Spinal cord (tissue), 10 donors: Measurements from ENCODE around the gene SLC10A3. TPM values are rescaled to one million over a fixed set of nuclear protein-coding genes. Genes with fewer than 3 reads are reported as not detected.

Source experiments
- DNase-seq, 6 donors: peaks; one replicate each; pipeline versions ENCODE4 v3.0.0 to v3.0.0-alpha.2; 2013 to 2015; ENCODE audit warnings: low spot score in 6 of 6, low read depth in 4 of 6
- H3K27ac ChIP-seq: one replicate; pipeline ENCODE4 v1.5.1; 2013; ENCODE audit warnings: low read depth, low read length, control low read depth
- H3K27me3 ChIP-seq: one replicate; pipeline ENCODE4 v1.6.1; 2013; ENCODE audit warnings: low read length; ENCODE audit not compliant: control insufficient read depth, insufficient read depth
- H3K36me3 ChIP-seq: one replicate; pipeline ENCODE4 v1.6.1; 2013; ENCODE audit warnings: low read length; ENCODE audit not compliant: control insufficient read depth, insufficient read depth
- H3K4me1 ChIP-seq: one replicate; pipeline ENCODE4 v1.6.1; 2013; ENCODE audit warnings: low read length; ENCODE audit not compliant: control insufficient read depth, insufficient read depth
- H3K4me3 ChIP-seq: one replicate; pipeline ENCODE4 v1.5.1; 2013; ENCODE audit warnings: low read depth, low read length, control low read depth
- H3K9me3 ChIP-seq: one replicate; pipeline ENCODE4 v1.6.1; 2013; ENCODE audit warnings: low read length; ENCODE audit not compliant: control insufficient read depth, insufficient read depth
- WGBS: methylation state at CpG from one replicate; pipeline ENCODE4 v1.1.5; 2013; ENCODE audit warnings: missing lambda C conversion rate; ENCODE audit not compliant: insufficient coverage; 5-methylcytosine and 5-hydroxymethylcytosine counted together
- long read RNA-seq, 4 donors: transcript quantifications; one replicate each; lab custom pipeline, GENCODE V29; 2026
- polyA plus RNA-seq, 2 donors: library from polyadenylated mRNA; unstranded; fragments of 120-200 nt; gene quantifications; one replicate each; pipeline ENCODE4 v1.2.1, GENCODE V29; 2013; ENCODE audit not compliant: insufficient read length in 2 of 2
- total RNA-seq, 2 donors: library from RNA; depleted of rRNA in 1 of 2; stranded (reverse); fragments of 120-200 nt in 1 of 2; fragments of >200 nt in 1 of 2; gene quantifications; one replicate each; pipeline versions ENCODE4 v1.2.3 to v1.2.4, GENCODE V29; 2013 to 2014
- donor health status: healthy.

SLC10A3 gene, protein sequence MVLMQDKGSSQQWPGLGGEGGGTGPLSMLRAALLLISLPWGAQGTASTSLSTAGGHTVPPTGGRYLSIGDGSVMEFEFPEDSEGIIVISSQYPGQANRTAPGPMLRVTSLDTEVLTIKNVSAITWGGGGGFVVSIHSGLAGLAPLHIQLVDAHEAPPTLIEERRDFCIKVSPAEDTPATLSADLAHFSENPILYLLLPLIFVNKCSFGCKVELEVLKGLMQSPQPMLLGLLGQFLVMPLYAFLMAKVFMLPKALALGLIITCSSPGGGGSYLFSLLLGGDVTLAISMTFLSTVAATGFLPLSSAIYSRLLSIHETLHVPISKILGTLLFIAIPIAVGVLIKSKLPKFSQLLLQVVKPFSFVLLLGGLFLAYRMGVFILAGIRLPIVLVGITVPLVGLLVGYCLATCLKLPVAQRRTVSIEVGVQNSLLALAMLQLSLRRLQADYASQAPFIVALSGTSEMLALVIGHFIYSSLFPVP
- total RNA-seq (10 to 100 TPM in 1 of 2 donors, 1 to 10 TPM in 1; 4.9 to 13.9 TPM), polyA plus RNA-seq (10 to 100 TPM in 1 of 2 donors, 1 to 10 TPM in 1; 7.9 to 10.7 TPM)
- long read RNA-seq, donor 1, partial matches to known transcripts: 0 of 4 reads
- long read RNA-seq, donor 1, other reads (novel, unspliced or antisense): 0 of 4 reads
- long read RNA-seq, donor 2, partial matches to known transcripts: 0 of 1 reads
- long read RNA-seq, donor 2, other reads (novel, unspliced or antisense): 0 of 1 reads
- long read RNA-seq, donor 3: 0 reads
- long read RNA-seq, donor 4, partial matches to known transcripts: 0 of 4 reads
- long read RNA-seq, donor 4, other reads (novel, unspliced or antisense): 0 of 4 reads

DNA sequence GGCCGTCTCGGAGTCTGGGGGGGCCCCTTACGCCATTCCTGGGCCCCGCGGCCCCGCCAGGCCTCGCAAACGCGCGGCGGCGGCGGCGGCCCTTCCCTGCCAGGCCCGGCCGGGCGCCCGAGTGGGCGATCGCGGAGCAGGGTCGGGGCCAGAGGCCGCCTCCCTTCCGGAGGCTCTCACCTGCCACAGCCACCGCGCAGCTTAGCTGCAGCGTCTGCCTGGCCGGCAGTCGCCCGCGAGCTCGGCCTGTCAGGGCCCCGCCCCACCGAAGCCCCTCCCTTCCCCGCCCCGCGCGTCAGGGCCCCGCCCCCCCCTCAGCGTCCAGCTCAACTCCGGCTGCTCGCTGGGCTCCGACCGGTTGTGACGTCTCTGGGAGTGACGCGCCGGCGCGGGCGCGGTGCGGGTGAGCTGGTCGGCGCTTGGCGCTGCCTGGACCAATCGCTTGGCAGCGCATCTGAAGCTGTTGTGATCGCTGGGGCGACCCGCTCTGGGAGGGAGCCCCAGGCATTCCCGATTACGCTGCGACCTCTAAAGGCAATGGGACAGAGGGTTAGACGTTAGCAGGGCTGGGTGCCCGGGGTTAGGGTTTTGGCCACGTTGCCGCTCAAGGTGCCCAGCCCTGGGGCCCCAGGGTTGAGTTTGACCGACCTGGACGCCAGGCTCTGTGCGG lies at the start of gene SLC10A3:
Gene SLC10A3, minus strand, starts transcription at position 216 of the 670 bp plus-strand sequence. CDS start 1,689 bp downstream, outside the sequence.
- Histone ChIP-seq H3K4me3 (peak within 1 kb of the TSS; percentile 77), H3K27ac (peak within 1 kb of the TSS; percentile 93), H3K4me1 (peaks cover 30% of the 10 kb centered on the region), H3K27me3 (no peaks in the 10 kb centered on the region), H3K36me3 (peaks cover 17% of the 10 kb centered on the region), H3K9me3 (no peaks in the 10 kb centered on the region)
- 23% methylated on average over 61 of the region's 71 CpGs for WGBS
- DNase-seq: peak; percentile 65 to 97 (median 82)

DNA sequence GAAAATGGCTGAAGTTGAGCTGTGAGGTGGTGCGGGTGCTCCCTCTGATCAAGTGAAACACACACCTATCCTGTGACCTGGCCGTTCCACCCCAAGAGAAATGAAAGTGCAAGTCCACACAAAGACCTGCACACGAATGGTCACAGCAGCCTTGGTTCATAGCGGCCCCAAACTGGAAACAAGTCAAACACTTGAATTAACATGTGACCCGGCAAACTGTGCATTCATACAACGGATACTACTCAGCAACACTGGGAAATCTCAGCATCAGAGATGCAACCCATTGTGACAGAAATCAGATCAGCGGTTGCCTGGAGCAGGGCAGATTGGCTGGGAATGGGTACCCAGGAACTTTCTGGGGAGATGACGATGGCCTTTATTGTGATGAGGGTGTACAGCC lies 48.6 kb upstream of the SLC10A3 start:
- DNase-seq: no peak
- Histone ChIP-seq H3K4me1 (peaks cover 12% of the 10 kb centered on the region), H3K27me3 (no peaks in the 10 kb centered on the region), H3K36me3 (peaks cover 43% of the 10 kb centered on the region), H3K9me3 (no peaks in the 10 kb centered on the region), H3K27ac (no peak overlapping the region), H3K4me3 (no peak overlapping the region)
- 64% methylated on average over 5 of the region's 8 CpGs for WGBS

DNA sequence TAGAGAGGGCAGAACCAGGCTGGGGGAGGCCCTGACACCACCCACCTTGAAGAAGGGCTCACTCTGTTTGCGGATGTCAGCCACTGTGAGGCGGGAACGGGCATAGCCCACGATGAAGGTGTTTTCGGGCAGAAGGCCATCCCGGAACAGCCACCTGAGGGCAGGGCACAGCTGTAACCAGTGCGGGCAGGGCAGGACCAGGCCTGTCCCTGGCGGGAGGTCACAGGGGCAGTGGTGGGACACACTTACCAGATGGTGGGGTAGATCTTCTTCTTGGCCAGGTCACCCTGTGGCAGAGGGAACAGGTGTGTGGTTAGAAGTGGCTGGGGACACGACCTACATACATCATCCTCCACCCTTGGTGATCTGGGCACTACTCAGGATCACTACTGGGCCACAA lies 45.5 kb upstream of the SLC10A3 start:
- H3K4me1 ChIP-seq: peaks cover 5% of the 10 kb centered on the region
- no peaks in the 10 kb centered on the region for H3K27me3 ChIP-seq
- no peak overlapping the region for H3K4me3 ChIP-seq
- H3K9me3 ChIP-seq: no peaks in the 10 kb centered on the region
- WGBS: 90% methylated on average over 7 of the region's 9 CpGs
- peaks cover 53% of the 10 kb centered on the region for H3K36me3 ChIP-seq
- H3K27ac ChIP-seq: no peak overlapping the region
- DNase-seq: peak in 1 of 6 donors; percentile 0

DNA sequence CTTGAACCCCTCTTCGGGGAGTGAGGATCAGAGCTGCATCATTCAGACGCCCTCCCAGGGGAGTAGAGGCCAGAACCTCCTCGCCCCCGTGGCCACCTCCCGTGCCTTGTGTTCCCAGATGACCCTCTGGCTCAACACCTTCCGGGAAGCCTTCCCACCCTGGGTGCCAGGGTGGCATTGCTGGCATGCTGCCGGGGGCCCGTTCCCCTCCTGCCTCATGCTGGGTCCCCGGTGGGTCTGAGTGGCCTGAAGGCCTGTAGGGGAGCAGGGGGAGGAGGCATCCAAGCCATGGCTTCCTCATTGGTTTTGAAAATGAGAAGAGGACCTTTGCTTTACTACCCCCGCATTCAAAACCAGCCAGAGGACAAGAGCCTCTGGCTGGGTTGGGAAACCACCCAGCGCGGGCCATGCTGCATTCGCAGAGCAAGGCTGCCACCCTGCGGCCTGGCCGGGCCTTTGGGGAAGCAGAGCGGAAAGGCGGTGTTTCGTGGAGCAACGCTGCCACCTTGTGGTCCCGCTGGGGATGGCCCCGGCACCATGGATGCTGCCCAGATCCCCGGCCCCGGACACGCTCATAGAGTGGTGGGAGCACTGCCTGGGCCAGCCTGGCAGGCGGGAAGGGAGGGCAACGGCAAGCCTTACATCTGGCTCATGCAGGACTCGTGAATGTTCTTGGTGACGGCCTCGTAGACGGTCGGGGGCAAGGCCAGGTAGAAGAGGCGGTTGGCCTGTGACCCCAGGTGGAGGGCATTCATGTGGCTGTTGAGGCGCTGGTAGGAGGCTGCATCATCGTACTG lies 44.3 kb upstream of the SLC10A3 start:
- DNase-seq: peak in 4 of 6 donors; percentile 51 to 91 (median 74)
- WGBS: 36% methylated on average over 33 of the region's 34 CpGs
- Histone ChIP-seq H3K4me3 (no peak overlapping the region), H3K9me3 (no peaks in the 10 kb centered on the region), H3K4me1 (peaks cover 5% of the 10 kb centered on the region), H3K27ac (peak overlapping the region; percentile 21), H3K36me3 (peaks cover 58% of the 10 kb centered on the region), H3K27me3 (no peaks in the 10 kb centered on the region)

DNA sequence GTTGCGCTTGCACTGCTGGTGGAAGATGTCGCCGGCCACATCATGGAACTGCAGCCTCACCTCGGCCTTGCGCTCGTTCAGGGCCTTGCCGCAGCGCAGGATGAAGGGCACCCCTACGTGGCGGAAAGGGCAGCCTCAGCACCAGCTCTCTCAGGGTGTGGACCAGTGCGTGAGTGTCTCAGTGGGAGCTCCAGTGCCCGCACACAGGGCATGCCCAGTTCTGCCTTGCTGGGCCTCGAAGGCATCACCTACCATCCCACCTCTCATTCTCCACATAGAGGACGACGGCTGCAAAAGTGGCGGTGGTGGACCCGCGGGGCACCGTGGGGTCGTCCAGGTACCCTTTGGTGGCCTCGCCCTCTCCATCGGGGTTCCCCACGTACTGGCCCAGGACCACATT lies 42.3 kb upstream of the SLC10A3 start:
- DNase-seq: no peak
- Histone ChIP-seq H3K4me3 (no peak overlapping the region), H3K27ac (no peak overlapping the region), H3K27me3 (no peaks in the 10 kb centered on the region), H3K36me3 (peaks cover 58% of the 10 kb centered on the region), H3K4me1 (peaks cover 8% of the 10 kb centered on the region), H3K9me3 (no peaks in the 10 kb centered on the region)
- 90% methylated on average over 23 of the region's 23 CpGs for WGBS

DNA sequence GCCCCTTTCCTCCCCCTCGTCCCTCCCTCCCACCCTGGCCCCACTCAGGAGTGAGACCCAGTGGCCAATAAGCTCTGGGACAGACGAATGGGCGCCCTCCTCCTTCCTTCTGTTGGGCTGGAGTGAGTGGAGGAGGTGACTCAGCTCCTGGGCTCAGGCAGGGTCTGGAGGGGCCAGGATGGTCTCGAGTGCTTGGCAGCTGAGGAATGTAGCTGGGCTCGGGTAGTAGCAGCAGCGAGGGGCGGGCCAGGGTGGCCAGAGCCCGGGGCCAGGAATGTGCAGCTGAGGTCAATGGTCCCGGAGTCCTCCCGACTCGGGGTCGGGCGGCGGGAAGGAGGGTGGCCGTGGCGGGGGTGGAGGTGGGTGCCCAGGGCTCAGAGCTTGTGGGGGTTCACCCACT lies 41.2 kb upstream of the SLC10A3 start:
- peaks cover 18% of the 10 kb centered on the region for H3K4me1 ChIP-seq
- no peaks in the 10 kb centered on the region for H3K27me3 ChIP-seq
- H3K4me3 ChIP-seq: no peak overlapping the region
- peaks cover 58% of the 10 kb centered on the region for H3K36me3 ChIP-seq
- H3K9me3 ChIP-seq: no peaks in the 10 kb centered on the region
- WGBS: 71% methylated on average over 7 of the region's 16 CpGs
- no peak for DNase-seq
- H3K27ac ChIP-seq: no peak overlapping the region

DNA sequence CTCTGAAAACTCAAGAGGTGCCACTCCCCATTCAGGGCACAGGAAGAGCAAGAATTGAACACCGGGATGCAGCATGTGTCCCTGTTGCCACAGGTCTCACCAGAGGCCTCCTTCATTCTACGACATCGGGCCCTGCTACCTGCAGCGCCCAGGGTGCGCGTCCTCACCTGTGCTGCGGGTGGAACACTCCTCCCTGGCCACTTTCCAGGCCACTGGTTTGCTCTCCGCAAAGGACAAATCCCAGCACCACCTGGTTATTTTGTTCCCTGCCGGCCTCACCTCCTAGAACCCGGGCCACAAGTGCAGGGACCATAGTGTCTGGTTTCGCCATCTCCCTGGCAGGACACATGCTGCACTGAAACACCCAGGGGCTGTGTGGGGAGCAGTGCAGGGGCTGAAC lies 39.9 kb upstream of the SLC10A3 start:
- no peak overlapping the region for H3K4me3 ChIP-seq
- 85% methylated on average over 11 of the region's 11 CpGs for WGBS
- no peaks in the 10 kb centered on the region for H3K27me3 ChIP-seq
- H3K9me3 ChIP-seq: no peaks in the 10 kb centered on the region
- H3K27ac ChIP-seq: no peak overlapping the region
- no peak for DNase-seq
- H3K36me3 ChIP-seq: peaks cover 51% of the 10 kb centered on the region
- H3K4me1 ChIP-seq: peaks cover 20% of the 10 kb centered on the region

DNA sequence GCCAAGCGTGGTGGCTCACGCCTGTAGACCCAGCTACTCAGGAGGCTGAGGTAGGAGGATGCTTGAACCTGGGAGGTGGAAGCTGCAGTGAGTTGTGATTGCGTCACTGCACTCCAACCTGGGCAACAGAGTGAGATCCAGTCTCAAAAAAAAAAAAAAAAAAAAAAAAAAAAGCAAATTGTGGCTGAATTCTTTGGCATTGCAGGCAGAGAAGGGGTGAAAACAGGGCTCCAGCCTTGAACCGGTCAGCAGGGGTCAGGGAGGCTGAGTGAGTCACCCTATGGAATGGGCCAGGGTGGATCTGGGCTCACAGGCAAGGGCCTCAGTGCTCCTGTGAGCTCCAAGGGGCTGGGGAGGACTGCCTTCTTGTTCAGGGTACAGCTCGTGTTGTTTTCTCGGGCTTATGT lies 38.8 kb upstream of the SLC10A3 start:
- Histone ChIP-seq H3K4me3 (no peak overlapping the region), H3K27ac (no peak overlapping the region), H3K9me3 (no peaks in the 10 kb centered on the region), H3K27me3 (no peaks in the 10 kb centered on the region), H3K4me1 (peaks cover 15% of the 10 kb centered on the region), H3K36me3 (peaks cover 40% of the 10 kb centered on the region)
- WGBS: 58% methylated on average over 4 of the region's 6 CpGs
- no peak for DNase-seq
